RWPE2 (cell line): ENCODE results near the gene MBNL2.

Experiments used
- ATAC-seq: fragments of 200-7000 bp; cut with Tn5 transposase; 3 replicates; pipeline ENCODE4 v1.9.1; 2021; ENCODE audit warnings: low read depth
- DNase-seq: peaks from one replicate; pipeline ENCODE4 v3.0.0-alpha.2; 2020; ENCODE audit warnings: low spot score
- H3K27ac ChIP-seq: fragments of 450-650 bp; 2 replicates; pipeline ENCODE4 v1.5.1; 2017; ENCODE audit warnings: mild to moderate bottlenecking; ENCODE audit not compliant: poor library complexity, severe bottlenecking
- H3K27me3 ChIP-seq: fragments of 250-450 bp; sonication (Bioruptor Pico); 2 replicates; pipeline ENCODE4 v1.5.1; 2021; ENCODE audit warnings: mild to moderate bottlenecking, moderate library complexity; ENCODE audit not compliant: insufficient read depth, poor library complexity, severe bottlenecking
- H3K36me3 ChIP-seq: fragments of 250-450 bp; sonication (Bioruptor Pico); 2 replicates; pipeline ENCODE4 v1.5.1; 2020; ENCODE audit warnings: low read depth, mild to moderate bottlenecking, moderate library complexity
- H3K4me1 ChIP-seq: fragments of 250-450 bp; sonication (Bioruptor Pico); 2 replicates; pipeline ENCODE4 v1.5.1; 2021; ENCODE audit warnings: mild to moderate bottlenecking, moderate library complexity; ENCODE audit not compliant: insufficient read depth, poor library complexity, severe bottlenecking
- H3K4me3 ChIP-seq: fragments of 250-450 bp; sonication (Bioruptor Pico); 2 replicates; pipeline ENCODE4 v1.5.1; 2021; ENCODE audit warnings: mild to moderate bottlenecking, moderate library complexity; ENCODE audit not compliant: severe bottlenecking
- H3K9me3 ChIP-seq: fragments of 250-450 bp; sonication (Bioruptor Pico); 2 replicates; pipeline ENCODE4 v1.5.1; 2021; ENCODE audit warnings: mild to moderate bottlenecking, moderate library complexity; ENCODE audit not compliant: severe bottlenecking
- CTCF ChIP-seq: fragments of 450-650 bp; IDR thresholded peaks from one replicate; pipeline ENCODE4 v1.5.1; 2017; ENCODE audit warnings: mild to moderate bottlenecking, moderate library complexity; ENCODE audit not compliant: poor library complexity, severe bottlenecking

MBNL2 gene

GRCh38 chr13:97356592-97356991 lies 134.5 kb downstream of the MBNL2 start:
- TF ChIP-seq CTCF, result no peak
- Histone ChIP-seq H3K4me3 (no peak overlapping the region), H3K27me3 (no peaks in the 10 kb centered on the region), H3K36me3 (peaks cover 57% of the 10 kb centered on the region), H3K9me3 (no peaks in the 10 kb centered on the region), H3K27ac (no peak overlapping the region), H3K4me1 (no peaks in the 10 kb centered on the region)
- no peak for DNase-seq
- no peak for ATAC-seq

- ATAC-seq (peak; percentile 85), DNase-seq (no peak)
- Histone ChIP-seq H3K27ac (no peak overlapping the region), H3K4me1 (no peaks in the 10 kb centered on the region), H3K9me3 (no peaks in the 10 kb centered on the region), H3K4me3 (no peak overlapping the region), H3K27me3 (no peaks in the 10 kb centered on the region), H3K36me3 (peaks cover 59% of the 10 kb centered on the region)
- peak; percentile 95 for TF ChIP-seq CTCF
Measured at GRCh38 chr13:97359181-97360057, 137.3 kb downstream of the MBNL2 start.

GRCh38 chr13:97360610-97361009 lies 138.5 kb downstream of the MBNL2 start:
- H3K4me3 ChIP-seq, result no peak overlapping the region
- H3K9me3 ChIP-seq, result no peaks in the 10 kb centered on the region
- ATAC-seq (no peak), DNase-seq (no peak)
- no peak overlapping the region for H3K27ac ChIP-seq
- no peak for TF ChIP-seq CTCF
- peaks cover 61% of the 10 kb centered on the region for H3K36me3 ChIP-seq
- no peaks in the 10 kb centered on the region for H3K27me3 ChIP-seq
- no peaks in the 10 kb centered on the region for H3K4me1 ChIP-seq

- Histone ChIP-seq H3K36me3 (peaks cover 27% of the 10 kb centered on the region), H3K9me3 (no peaks in the 10 kb centered on the region), H3K4me3 (no peak overlapping the region), H3K4me1 (peaks cover 7% of the 10 kb centered on the region), H3K27me3 (no peaks in the 10 kb centered on the region), H3K27ac (no peak overlapping the region)
- TF ChIP-seq CTCF, result no peak
- no peak for ATAC-seq
- no peak for DNase-seq
Measured at GRCh38 chr13:97364031-97364430, 141.9 kb downstream of the MBNL2 start.

GRCh38 chr13:97364827-97365226 lies 142.7 kb downstream of the MBNL2 start:
- no peak for TF ChIP-seq CTCF
- Histone ChIP-seq H3K9me3 (no peaks in the 10 kb centered on the region), H3K4me1 (peaks cover 7% of the 10 kb centered on the region), H3K27me3 (no peaks in the 10 kb centered on the region), H3K4me3 (no peak overlapping the region), H3K27ac (no peak overlapping the region), H3K36me3 (peaks cover 19% of the 10 kb centered on the region)
- ATAC-seq, result no peak
- no peak for DNase-seq
